SKM-1 treated with dmso at 0.1 percent for 144 hours (cell line): Measurements from ENCODE around the gene KCNE1.
"Not testable (repeated sequence)": the region's sequence is repeated elsewhere in the genome, so short reads cannot be mapped to it uniquely, and the experiment has no call there.

ENCODE experiments used
- DNase-seq: peaks from one replicate; lab custom pipeline; 2025; ENCODE audit not compliant: unreplicated experiment; lab: John Stamatoyannopoulos, UW

Gene KCNE1

DNA sequence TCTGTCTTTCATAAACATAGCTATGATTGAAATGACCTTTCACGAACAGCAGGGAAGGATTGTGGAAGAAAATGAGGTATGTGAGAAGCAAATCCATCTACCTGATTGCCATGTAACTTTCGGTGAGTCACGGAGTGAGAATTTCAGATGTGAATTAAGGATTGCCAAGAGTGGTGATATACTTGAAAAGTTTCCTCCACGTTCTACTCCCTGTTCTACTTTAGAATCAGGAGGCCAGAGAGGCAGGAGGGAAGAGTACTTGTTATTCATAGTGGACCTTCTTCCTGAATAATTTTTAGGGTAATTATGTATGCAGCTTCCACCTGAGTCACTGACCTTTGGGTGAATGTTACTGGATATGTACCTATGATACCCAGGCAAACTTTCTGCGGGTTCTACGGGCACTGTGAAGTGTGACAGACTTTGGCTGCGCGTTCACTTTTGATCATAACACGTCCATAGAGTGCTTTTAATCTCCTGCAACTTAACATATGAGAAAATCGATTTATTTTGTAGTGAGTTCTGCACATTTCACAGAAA lies 2.6 kb upstream of the KCNE1 start:
- DNase-seq = no peak

DNA sequence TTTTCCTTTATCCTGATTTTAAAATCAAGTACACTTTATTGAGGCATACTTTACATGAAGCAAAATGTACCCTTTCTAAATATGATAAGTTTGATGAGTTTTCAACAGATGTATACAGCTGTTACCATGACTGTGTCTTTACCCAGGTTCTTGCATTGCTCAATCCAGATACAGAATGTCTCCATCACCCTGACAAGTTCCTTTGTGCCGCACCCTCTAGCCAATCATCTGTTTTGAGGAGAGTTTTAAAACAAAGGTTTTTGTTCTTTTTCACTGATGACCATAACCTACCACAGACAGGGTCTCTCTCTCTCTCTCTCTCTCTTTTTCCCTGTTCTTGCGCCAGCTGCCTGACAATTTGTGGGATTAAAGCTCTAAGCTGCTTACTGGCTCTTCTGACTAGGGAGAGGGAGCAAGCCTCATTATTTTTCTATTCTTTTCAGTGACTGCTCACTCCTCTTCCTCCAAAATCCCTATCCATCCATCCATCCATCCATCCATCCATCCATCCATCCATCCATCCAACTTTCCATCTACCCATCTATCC lies 1.2 kb upstream of the KCNE1 start:
- peak; percentile 71 for DNase-seq

DNA sequence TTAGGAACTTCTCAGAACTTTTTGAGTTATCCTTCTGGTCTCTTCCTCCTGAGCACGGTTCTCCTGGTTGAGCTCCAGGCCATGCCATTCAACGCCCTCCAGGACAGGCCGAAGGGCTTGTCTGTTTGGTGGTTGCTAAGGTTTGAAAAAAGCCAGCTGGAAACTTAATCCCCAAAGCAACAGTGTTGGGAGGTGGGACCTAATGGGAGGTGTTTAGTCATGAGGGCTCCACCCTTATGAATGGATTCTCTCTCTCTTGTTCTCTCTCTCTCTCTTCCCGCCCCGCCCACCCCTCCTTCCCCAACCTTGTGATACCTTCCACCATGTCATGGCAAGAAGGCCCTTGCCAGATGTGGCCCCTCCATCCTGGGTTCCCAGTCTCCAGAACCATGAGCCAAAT lies 829 bp downstream of the KCNE1 start:
- no peak for DNase-seq

DNA sequence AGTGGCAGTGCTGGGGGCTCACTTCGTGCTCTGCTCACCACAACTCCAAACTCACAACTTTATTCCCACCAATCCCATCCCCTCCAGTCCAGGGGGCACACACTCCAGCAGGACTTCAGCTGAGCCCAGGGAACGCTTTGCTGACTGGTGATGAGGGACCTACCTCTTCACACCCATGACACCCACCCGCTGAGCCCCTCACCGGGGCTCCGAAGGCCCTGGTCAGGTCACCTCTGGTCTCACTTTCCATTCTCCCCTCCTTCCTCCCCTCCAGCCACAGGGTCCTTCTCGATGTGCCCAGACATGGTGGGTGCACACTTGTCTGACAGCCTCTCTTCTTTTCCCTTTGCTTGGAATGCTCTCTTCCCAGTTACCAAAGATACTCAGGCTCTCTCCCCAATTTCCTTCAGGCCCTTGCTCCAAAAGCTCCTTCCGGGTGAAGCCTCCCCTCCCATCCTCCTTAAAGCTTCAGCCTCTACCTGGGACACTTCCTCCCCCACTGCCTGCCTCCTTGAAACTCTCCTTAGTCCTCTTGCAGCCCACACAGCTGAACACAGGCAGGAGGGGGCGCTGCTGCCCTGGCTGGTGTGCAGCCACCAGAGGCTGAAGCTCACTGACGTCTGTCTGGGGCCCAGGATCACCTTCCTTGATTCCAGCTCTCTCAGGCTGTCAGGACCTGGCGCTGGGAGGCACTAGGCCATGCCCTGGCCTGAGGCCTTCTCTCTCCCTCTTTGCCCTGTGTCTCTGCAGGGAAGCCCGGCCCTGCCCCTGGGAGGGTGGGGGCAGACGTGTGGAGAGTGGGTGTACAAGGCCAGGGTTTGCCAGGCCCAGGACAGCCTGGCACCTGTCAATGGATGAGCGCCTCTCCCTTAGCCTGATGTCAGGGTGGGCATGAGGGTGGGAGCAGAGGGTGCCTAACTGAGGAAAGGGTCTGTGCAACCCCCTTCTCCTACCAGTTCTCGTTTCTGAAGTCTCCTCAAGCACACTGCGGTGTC lies 1.6 kb downstream of the KCNE1 start:
- DNase-seq = peak; percentile 77

DNA sequence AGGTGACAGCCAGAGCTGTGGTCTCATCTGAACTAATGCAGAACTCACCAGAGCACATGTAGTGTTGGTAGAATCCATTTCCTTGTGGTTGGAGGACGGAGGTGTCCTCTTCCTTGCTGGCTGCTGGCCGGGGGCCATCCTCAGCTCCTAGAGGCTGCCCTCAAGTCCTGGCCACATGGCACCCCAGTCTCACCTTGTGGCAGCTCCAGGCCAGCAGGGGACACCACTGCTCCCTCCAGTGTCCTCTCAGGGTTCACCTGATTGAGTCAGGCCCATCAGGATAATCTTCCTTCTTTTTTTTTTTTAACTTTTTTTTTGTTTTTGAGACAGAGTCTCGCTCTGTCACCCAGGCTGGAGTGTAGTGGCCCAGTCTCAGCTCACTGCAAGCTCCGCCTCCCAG lies 2.9 kb downstream of the KCNE1 start:
- no peak for DNase-seq

DNA sequence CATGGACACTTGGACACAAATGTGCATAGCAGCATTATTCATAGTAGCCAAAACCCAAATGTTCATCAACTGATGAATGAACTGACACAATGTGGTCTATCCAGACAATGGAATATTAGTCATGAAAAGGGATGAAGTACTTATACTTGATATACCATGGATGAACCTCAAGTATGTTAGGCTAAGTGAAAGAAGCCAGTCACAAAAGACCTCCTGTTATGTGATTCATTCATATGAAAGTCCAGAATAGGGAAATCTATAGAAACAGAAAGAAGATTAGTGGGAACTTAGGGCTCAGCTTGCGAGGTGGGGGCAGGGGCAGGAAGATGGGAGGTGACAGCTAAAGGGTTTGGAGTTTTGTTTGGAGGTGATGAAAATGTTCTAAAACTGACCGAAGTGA lies 7.4 kb downstream of the KCNE1 start:
- no peak for DNase-seq

DNA sequence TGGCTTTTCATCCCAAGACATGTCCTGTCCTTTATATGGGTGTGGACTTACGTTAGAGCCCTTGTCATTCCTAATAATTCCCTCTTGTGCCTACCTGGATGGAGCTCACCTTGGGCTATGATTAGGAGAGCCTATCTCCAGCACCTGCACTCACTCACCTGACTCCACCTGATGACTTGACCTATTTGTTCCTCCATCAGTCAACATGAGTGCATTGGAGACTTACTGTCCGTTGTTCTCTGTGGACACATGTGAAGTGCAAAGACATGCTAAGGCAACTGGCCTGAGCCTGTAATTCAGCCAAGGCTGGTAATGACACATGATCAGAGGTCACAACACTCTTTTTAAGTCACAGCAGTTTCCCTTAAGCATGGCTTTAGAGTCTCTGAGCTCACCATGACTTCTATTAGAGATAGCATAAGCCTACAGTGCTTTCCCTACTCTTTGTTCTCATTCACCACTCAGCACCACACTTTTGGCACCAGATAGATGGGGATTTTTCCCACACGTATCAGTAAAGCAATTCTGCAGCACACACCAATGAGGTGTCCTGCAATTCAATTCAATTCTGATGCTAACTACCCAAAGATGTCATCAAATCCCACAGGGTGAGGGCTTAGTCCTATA lies 9.4 kb downstream of the KCNE1 start:
- DNase-seq = no peak

DNA sequence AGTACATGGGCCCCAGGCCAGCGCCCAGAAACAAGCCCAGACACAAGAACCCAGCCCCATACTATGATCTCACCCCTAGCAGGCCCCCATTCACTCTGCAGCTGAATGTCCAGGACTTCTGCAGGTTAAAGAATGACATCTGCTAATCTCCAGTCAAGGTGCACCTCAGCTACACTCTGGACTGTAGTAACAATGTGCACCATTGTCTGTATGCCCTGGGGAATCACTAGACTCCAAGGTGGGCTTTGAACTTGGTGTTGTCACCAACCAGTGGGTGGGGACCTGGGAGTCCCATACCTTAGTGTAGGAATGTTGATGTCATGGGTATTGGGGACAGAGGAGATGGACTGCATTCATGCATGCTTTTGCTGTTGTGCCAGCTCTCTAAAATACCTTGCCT lies 10.3 kb downstream of the KCNE1 start:
- DNase-seq = no peak

DNA sequence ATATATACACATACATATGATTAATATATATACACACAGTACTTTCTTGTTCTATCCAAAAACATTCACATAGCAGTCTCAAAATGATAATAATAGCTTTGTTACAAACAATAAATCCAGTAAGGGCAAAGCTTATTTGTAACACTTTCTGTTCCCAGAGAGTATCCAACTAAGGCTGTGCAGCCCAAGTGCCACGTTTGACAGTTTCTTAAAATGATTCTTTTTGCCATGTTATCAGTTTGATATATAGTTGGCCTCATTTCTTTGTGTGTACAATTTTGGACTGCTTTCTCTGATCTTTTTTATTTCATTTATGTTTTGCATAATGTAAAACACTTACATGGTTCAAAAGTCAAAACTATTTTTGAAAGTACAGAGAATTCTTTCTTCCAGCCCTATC lies 11.8 kb downstream of the KCNE1 start:
- DNase-seq = no peak

DNA sequence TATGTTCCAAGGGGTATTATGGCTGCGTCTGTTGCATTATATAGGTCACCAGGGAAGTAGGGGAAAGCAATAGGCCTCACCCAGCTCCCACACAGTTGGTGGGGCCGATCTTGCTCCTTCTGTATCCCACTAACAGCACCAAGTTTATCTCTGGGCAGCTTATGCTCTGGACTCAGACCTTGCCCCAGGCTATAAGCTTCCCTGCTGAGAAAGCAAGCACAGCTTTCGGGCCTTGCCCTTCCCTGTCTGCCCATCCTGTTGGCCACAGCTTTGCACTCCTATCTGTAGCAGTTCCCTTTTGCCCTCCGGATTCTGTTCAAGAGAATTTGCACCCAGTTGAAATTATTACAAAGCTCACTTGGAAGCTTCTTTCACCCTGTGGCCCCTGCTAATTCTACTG lies 12.9 kb downstream of the KCNE1 start:
- DNase-seq = no peak

DNA sequence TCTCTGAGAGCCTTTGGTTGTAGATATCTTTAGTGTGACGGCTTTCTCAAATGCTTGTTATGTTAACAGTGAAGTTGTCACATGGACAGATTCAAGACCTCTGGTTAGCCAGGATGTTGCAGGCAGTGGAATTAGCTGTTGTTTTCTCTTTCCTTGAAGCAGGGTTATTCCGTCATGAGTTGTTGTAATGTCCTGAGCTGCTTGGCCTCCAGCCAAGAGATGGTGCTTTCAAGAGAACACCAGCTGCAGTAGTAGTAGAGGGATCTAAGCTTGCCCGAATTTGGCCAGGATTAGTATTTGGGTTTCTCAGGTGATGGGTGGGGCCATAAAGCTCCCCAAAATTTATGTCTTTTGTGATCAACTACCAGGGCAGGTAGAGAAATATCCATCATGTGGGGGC lies 13.4 kb downstream of the KCNE1 start:
- DNase-seq = no peak

DNA sequence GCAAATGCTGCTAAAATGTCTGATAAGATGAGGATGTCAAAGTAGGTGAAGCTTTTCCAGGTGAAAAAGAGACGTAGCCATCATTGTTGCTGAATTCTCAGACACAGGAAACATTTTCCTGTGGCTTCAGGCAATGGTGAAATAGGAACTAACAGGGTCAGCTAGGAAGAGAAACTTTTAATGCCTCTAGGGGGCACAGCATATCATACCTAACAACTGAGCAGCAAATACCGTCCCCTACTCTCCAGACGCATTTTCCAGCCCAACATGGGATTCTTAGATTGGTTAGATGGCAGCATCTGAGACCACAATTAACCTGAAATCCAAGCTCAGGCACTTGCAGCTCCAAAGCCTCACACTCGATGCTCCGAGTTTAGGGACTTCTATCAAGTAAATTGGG lies 28.2 kb downstream of the KCNE1 start:
- DNase-seq = not testable (repeated sequence)

DNA sequence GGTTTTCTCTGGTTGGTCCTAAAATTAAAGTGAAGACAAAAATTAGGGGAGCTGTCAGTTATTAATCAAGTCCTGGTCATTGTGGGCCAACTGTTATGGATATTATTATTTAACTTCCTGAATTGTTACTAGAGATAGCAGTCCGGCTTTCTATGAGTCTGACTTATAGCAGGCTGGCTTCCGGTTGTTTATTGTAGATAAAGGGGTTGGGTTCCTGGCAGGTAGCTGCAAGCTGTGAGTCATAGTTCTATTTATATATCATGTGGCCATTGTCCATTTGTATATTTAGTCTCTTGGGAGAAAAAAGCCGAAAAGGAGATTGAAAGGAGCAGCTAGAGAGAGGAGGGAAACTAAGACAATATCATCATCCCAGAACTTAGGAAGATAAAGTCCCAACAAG lies 28.6 kb downstream of the KCNE1 start:
- DNase-seq = not testable (repeated sequence)

DNA sequence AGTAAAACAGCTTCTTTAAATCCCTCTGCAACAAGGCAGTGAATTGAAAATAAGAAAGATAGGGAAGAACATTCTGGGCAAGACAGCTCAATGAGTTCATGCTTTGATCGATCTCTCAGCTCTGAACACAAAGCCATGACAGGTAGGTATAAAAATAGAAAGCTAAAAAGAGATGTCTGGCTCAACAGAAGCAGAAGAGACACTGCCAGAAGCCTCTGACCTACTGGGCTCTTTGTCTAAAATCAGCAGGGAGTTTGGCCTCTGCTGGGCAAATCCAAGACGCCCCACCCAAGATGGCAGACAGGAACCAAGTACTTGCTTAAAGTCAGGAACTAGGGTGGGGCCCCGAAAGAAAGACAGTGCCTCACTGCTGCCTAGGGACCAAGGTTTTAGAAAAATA lies 44.7 kb downstream of the KCNE1 start:
- DNase-seq = not testable (repeated sequence)

DNA sequence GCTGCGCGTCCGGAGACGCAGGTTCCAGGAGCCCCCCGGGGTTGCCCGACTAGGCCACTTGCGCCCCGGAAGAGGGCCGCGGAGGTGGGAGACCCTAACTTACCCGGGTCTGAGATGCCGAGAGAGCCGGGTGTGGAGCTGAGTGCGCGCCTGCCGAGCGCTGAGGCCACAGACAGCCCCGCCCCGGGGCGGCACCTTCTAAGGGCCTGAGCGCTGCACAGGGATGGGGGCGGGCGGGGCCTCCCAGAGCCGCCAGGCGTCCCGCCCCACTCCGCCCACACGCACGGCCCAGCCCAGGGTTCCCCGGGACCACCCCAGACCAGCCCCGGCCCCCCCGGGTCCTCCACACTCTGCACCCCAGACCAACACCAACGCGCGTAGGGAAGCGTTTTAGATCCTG lies 52.6 kb downstream of the KCNE1 start:
- not testable (repeated sequence) for DNase-seq

DNA sequence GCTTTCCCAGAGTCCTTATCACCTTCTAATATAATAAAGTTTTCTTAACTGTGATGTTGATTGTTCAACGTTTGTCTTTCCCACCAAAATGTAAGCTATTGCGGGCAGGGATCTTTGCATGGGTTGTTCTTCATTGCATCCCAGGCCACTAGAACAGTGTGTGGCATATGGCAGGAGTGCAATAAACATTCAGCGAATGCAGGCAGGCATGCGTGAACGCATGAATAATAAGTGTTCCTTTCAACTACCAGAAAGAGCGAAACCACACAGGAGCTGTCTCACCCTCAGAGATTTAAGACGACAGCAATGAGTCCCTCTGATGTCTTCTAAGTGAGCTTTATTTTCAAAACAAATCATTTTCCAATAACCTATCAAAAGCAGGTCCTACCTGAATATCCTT lies 53.7 kb downstream of the KCNE1 start:
- DNase-seq = not testable (repeated sequence)

DNA sequence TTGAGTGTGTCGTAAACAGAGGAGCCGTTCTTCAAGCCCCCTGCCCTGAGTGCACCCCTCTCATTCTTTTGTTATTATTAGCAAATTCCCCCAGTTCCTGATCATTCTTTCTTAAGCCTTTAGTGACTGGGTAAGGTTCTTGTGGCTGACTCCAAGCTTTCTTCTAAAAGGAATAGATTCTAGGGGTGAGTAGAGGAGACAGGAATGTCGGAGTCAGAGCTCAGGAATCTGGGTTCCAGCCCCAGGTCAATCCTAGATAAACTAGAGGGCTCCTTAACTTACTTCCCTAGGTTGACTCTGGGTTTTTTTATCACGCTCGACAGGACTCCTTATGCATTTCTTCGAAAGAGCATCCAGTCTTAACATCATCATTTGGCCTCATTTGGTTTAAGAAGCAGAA lies 55.8 kb downstream of the KCNE1 start:
- DNase-seq = not testable (repeated sequence)

DNA sequence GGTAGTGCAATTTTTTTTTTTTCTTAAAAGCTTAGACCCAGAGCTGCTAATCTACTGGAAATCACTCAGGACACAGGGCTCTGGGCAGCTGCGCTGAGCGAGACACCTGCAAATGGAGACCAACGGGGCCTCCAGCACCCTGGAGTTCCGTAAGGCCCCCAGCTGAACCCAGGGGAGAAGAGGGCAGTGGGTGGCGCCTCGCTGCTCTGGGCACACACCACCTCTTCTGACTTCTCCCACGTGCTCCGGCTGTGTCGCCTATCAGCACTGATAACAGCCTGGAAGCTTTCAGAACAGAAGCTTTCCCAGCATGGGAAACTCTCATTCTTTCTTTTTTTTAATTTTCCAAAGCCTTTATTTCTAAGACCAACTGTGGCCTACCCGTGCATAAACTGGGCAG lies 56.4 kb downstream of the KCNE1 start:
- DNase-seq = not testable (repeated sequence)

DNA sequence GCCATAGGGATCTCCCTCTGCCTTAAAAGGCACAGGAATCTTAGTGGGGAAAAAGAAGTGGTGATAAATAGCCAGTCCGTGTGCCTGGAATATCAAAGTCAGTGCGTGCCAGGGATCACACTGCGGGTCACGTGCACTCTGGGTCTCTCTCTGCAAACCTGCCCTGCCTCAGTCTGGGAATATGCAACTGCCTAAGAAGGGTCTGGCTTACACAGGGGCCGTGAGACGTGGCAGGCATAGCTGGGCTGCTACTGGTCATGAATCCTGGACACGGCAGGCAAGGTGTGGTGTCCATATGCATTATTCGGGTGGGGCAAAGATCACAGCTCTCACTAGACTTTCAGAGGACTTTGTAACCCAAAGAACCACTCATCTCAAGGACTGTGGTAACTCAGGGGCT lies 65.0 kb downstream of the KCNE1 start:
- not testable (repeated sequence) for DNase-seq

DNA sequence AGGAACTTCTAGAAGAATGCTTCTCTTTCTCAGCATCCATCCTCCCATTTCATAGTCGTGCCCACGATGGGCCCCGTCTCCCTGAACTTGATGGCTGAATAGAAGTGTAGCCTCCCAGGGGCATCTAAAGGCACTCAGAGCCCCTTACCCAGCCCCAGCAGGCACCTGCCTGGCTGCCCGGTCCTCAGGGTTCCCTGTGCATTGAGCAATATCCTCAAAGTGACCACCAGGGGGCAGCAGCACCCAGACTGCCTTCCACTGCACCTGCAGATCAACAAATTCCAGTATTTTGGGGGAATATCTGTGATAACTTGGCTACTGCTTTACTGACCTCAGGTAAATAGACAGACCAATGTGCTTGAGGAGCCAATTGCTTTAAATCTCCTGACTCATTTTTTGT lies 68.5 kb downstream of the KCNE1 start:
- not testable (repeated sequence) for DNase-seq

DNA sequence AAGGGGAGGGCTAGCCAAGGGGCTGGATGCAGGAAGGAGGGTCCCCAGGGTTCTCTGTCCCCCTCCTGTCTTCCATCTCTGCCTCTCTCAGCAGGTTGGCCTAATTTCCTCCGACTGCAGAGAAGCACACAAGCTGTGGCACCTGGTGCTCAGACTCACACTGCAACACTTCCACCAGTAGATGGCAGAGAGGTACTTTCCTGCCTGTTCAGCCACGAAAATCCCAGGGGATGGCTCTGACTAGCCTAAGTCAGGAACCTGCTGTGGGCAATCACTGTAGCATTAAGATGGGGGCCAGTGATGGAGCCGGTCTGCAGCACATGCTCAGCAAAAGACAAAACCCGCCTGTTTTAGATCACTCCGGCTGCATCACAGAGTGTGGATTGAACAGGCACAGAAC lies 82.3 kb downstream of the KCNE1 start:
- DNase-seq = not testable (repeated sequence)

DNA sequence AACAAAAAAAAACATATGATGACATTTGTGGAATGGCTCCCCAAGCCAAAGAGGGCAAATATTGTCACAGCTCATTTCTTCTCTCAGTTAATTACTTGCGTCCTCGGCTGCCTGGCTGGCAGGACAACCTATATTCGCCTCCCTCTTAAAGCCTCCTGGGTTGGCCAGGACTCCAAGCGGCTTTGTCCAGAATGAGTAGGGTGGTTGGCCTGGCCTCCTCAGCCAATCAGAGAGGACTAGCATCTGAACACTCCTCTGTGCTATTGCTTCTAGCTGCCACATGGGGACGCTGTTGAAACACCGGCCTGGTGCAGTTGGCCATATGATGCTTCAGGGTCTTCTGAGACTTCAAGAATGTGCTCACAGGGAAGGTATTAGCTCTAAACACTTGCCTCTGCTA lies 83.6 kb downstream of the KCNE1 start:
- not testable (repeated sequence) for DNase-seq
